HEK293 (cell line): ENCODE measurements around the gene NLRP9.

Source experiments
- CTCF ChIA-PET: fragments of 350-600 bp; formaldehyde crosslinking; extraction: SDS; loops from one replicate; lab custom pipeline; 2021; ENCODE audit warnings: antibody characterized with exemption; lab: Yijun Ruan, JAX
- POLR2A ChIA-PET: fragments of 300-600 bp; formaldehyde crosslinking; extraction: SDS; loops from one replicate; lab custom pipeline; 2020; ENCODE audit warnings: antibody characterized with exemption, inconsistent platforms; lab: Yijun Ruan, JAX
- H3K27ac ChIP-seq: fragments of 200-500 bp; sonication (Bioruptor generic); 2 replicates; pipeline ENCODE4 v1.5.1; 2014; ENCODE audit warnings: low read depth, low read length, control low read depth, inconsistent platforms; ENCODE audit errors: extremely low read depth
- H3K36me3 ChIP-seq, 2 experiments: fragments of 200-500 bp in 1 of 2; sonication (Bioruptor generic) in 1 of 2; 1 replicate in 1 of 2; 2 replicates in 1 of 2; pipeline ENCODE4 v1.5.1; 2014 to 2017; ENCODE audit warnings: inconsistent platforms in 2 of 2, low read length in 2 of 2; ENCODE audit not compliant: control insufficient read depth in 2 of 2, insufficient read depth in 1 of 2
- H3K4me1 ChIP-seq: fragments of 200-500 bp; sonication (Bioruptor generic); 2 replicates; pipeline ENCODE4 v1.5.1; 2014; ENCODE audit warnings: mild to moderate bottlenecking, low read length, inconsistent platforms; ENCODE audit not compliant: control insufficient read depth, insufficient read depth
- H3K4me3 ChIP-seq: 2 replicates; pipeline ENCODE4 v1.5.1; 2011; ENCODE audit warnings: low read depth, mild to moderate bottlenecking, control low read depth, low read length, moderate library complexity
- H3K9me3 ChIP-seq: fragments of 200-500 bp; sonication (Bioruptor generic); 2 replicates; pipeline ENCODE4 v1.5.1; 2014; ENCODE audit warnings: low read depth, low read length, inconsistent platforms; ENCODE audit not compliant: control insufficient read depth, insufficient read depth
- BCL6B ChIP-seq: fragments of 450-650 bp; formaldehyde crosslinking; IDR thresholded peaks from 2 replicates; pipeline ENCODE4 v1.5.1; 2017; ENCODE audit warnings: missing biosample characterization, missing genetic modification characterization
- CTCF ChIP-seq: fragments of 450-650 bp; formaldehyde crosslinking; IDR thresholded peaks from 2 replicates; pipeline ENCODE4 v1.5.1; 2016; ENCODE audit warnings: missing biosample characterization, missing genetic modification characterization
- HOXC10 ChIP-seq: sonication (generic); formaldehyde crosslinking; IDR thresholded peaks from 2 replicates; pipeline ENCODE4 v1.8.1; 2023; ENCODE audit warnings: mild to moderate bottlenecking, missing genetic modification reagents
- OSR2 ChIP-seq: fragments of 450-650 bp; formaldehyde crosslinking; IDR thresholded peaks from 2 replicates; pipeline ENCODE4 v1.5.1; 2016; ENCODE audit warnings: missing biosample characterization, missing genetic modification characterization
- SP2 ChIP-seq: fragments of 450-650 bp; formaldehyde crosslinking; IDR thresholded peaks from 2 replicates; pipeline ENCODE4 v1.5.1; 2016; ENCODE audit warnings: missing biosample characterization, missing genetic modification characterization
- TCF7L2 ChIP-seq: IDR thresholded peaks from 2 replicates; pipeline ENCODE4 v1.6.1; 2011; ENCODE audit warnings: low read depth, mild to moderate bottlenecking, inconsistent platforms, low read length, moderate library complexity, borderline replicate concordance
- WT1 ChIP-seq: fragments of 450-650 bp; formaldehyde crosslinking; IDR thresholded peaks from 2 replicates; pipeline ENCODE4 v1.5.1; 2016; ENCODE audit warnings: missing biosample characterization, missing genetic modification characterization
- ZBTB44 ChIP-seq: fragments of 450-650 bp; IDR thresholded peaks from 2 replicates; pipeline ENCODE4 v1.5.1; 2018; ENCODE audit warnings: missing biosample characterization, mild to moderate bottlenecking, missing genetic modification characterization
- ZBTB48 ChIP-seq: fragments of 450-650 bp; formaldehyde crosslinking; IDR thresholded peaks from 2 replicates; pipeline ENCODE4 v1.5.1; 2016; ENCODE audit warnings: missing biosample characterization, missing genetic modification characterization
- ZFP37 ChIP-seq: fragments of 450-650 bp; formaldehyde crosslinking; IDR thresholded peaks from 2 replicates; pipeline ENCODE4 v1.5.1; 2016; ENCODE audit warnings: missing biosample characterization, missing genetic modification characterization
- ZIC2 ChIP-seq: fragments of 450-650 bp; formaldehyde crosslinking; IDR thresholded peaks from 2 replicates; pipeline ENCODE4 v1.5.1; 2016; ENCODE audit warnings: missing biosample characterization, missing genetic modification characterization
- ZNF157 ChIP-seq: fragments of 450-650 bp; formaldehyde crosslinking; IDR thresholded peaks from 2 replicates; pipeline ENCODE4 v1.5.1; 2016; ENCODE audit warnings: missing biosample characterization, missing genetic modification characterization
- ZNF394 ChIP-seq: fragments of 450-650 bp; formaldehyde crosslinking; IDR thresholded peaks from 2 replicates; pipeline ENCODE4 v1.5.1; 2016; ENCODE audit warnings: missing biosample characterization, missing genetic modification characterization, mild to moderate bottlenecking, moderate library complexity, borderline replicate concordance
- ZNF513 ChIP-seq: fragments of 450-650 bp; IDR thresholded peaks from 2 replicates; pipeline ENCODE4 v1.5.1; 2018; ENCODE audit warnings: missing biosample characterization, missing genetic modification characterization
- ZNF529 ChIP-seq: fragments of 450-650 bp; formaldehyde crosslinking; IDR thresholded peaks from 2 replicates; pipeline ENCODE4 v1.5.1; 2017; ENCODE audit warnings: missing genetic modification characterization, missing biosample characterization; ENCODE audit not compliant: insufficient replicate concordance
- ZNF549 ChIP-seq: fragments of 450-650 bp; IDR thresholded peaks from 2 replicates; pipeline ENCODE4 v1.5.1; 2018; ENCODE audit warnings: missing biosample characterization, missing genetic modification characterization, mild to moderate bottlenecking, inconsistent platforms, moderate library complexity
- ZNF560 ChIP-seq: fragments of 450-650 bp; formaldehyde crosslinking; IDR thresholded peaks from 2 replicates; pipeline ENCODE4 v1.5.1; 2017; ENCODE audit warnings: missing biosample characterization, missing genetic modification characterization, borderline replicate concordance
- ZNF561 ChIP-seq: fragments of 450-650 bp; IDR thresholded peaks from 2 replicates; pipeline ENCODE4 v1.5.1; 2018; ENCODE audit warnings: missing biosample characterization, missing genetic modification characterization, borderline replicate concordance
- ZNF621 ChIP-seq: fragments of 450-650 bp; formaldehyde crosslinking; IDR thresholded peaks from 2 replicates; pipeline ENCODE4 v1.5.1; 2017; ENCODE audit warnings: missing biosample characterization, missing genetic modification characterization
- ZNF626 ChIP-seq: fragments of 450-650 bp; sonication (Bioruptor Pico); formaldehyde crosslinking; IDR thresholded peaks from 2 replicates; pipeline ENCODE4 v1.5.1; 2018; ENCODE audit warnings: missing biosample characterization, missing genetic modification characterization, inconsistent platforms
- ZNF692 ChIP-seq: fragments of 450-650 bp; formaldehyde crosslinking; IDR thresholded peaks from 2 replicates; pipeline ENCODE4 v1.5.1; 2016; ENCODE audit warnings: missing biosample characterization, missing genetic modification characterization
- ZNF830 ChIP-seq: fragments of 450-650 bp; IDR thresholded peaks from 2 replicates; pipeline ENCODE4 v1.5.0; 2018; ENCODE audit warnings: missing biosample characterization, missing genetic modification characterization, low read depth, mild to moderate bottlenecking, moderate library complexity
- ZXDB ChIP-seq: fragments of 450-650 bp; formaldehyde crosslinking; IDR thresholded peaks from 2 replicates; pipeline ENCODE4 v1.5.1; 2016; ENCODE audit warnings: missing biosample characterization, missing genetic modification characterization
- TF ChIP-seq, protein P1 (sequence below): fragments of 450-650 bp; formaldehyde crosslinking; IDR thresholded peaks from 2 replicates; pipeline ENCODE4 v1.5.1; 2016; ENCODE audit warnings: missing biosample characterization, missing genetic modification characterization
- TF ChIP-seq, protein P2 (sequence below): fragments of 450-650 bp; formaldehyde crosslinking; IDR thresholded peaks from 2 replicates; pipeline ENCODE4 v1.5.1; 2017; ENCODE audit warnings: missing biosample characterization, missing genetic modification characterization

NLRP9 gene

GRCh38 chr19:55673889-55674288 lies 64.3 kb downstream of the NLRP9 start (continued):
- TF ChIP-seq ZNF561 (tag by site-specific recombination) (no peak), SP2 (tag by site-specific recombination) (peak; percentile 18; the same call in 1 of the 2 replicates), ZNF157 (tag by site-specific recombination) (no peak), ZNF830 (tag by site-specific recombination) (no peak)
- TF ChIP-seq, all 188 proteins: peak for 3

GRCh38 chr19:55673465-55673864 lies 64.7 kb downstream of the NLRP9 start:
- H3K4me3 ChIP-seq = no peak overlapping the region
- H3K36me3 ChIP-seq = peaks cover 20 to 59% of the 10 kb centered on the region in 2 experiments; a peak in 2 of 3 replicates
- ChIA-PET POLR2A (interaction anchor here (0.7 to 2.6 kb wide), 4 partner anchors 19 to 1010 kb away, joined by 3 to 12 read pairs (median 4); partner anchors contain the start of genes U2AF2 and ZNF581), CTCF (interaction anchor here (1.2 to 1.8 kb wide), 3 partner anchors 17 to 26 kb away, joined by 4 to 9 read pairs (median 5); partner anchors contain the start of gene CCDC106)
- H3K27ac ChIP-seq = peak overlapping the region; percentile 74
- no peaks in the 10 kb centered on the region for H3K9me3 ChIP-seq
- peaks cover 19% of the 10 kb centered on the region for H3K4me1 ChIP-seq
- no peak for TF ChIP-seq CTCF (tag by site-specific recombination)
- 0 out of 2 replicates have a peak, but pooled peaks have one; percentile 24 for TF ChIP-seq ZNF692 (tag by site-specific recombination)
- TF ChIP-seq HOXC10 (CRISPR knock-in tag) = no peak
- TF ChIP-seq ZFP37 (tag by site-specific recombination) = no peak
- TF ChIP-seq ZBTB44 (tag by site-specific recombination) = no peak
- no peak for TF ChIP-seq OSR2 (tag by site-specific recombination)
- TF ChIP-seq, protein P1, sequence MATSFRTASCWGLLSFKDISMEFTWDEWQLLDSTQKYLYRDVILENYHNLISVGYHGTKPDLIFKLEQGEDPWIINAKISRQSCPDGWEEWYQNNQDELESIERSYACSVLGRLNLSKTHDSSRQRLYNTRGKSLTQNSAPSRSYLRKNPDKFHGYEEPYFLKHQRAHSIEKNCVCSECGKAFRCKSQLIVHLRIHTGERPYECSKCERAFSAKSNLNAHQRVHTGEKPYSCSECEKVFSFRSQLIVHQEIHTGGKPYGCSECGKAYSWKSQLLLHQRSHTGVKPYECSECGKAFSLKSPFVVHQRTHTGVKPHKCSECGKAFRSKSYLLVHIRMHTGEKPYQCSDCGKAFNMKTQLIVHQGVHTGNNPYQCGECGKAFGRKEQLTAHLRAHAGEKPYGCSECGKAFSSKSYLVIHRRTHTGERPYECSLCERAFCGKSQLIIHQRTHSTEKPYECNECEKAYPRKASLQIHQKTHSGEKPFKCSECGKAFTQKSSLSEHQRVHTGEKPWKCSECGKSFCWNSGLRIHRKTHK = no peak
- no peak for TF ChIP-seq ZNF560 (tag by site-specific recombination)
- no peak for TF ChIP-seq ZBTB48 (tag by site-specific recombination)
- no peak for TF ChIP-seq ZNF626 (tag by site-specific recombination)
- TF ChIP-seq ZXDB = 0 out of 2 replicates have a peak, but pooled peaks have one; percentile 63
- no peak for TF ChIP-seq WT1 (tag by site-specific recombination)
- TF ChIP-seq ZIC2 (tag by site-specific recombination) = peak; percentile 57
- no peak for TF ChIP-seq ZNF621
- TF ChIP-seq ZNF394 (tag by site-specific recombination) = no peak
- no peak for TF ChIP-seq BCL6B (tag by site-specific recombination)
- TF ChIP-seq, protein P2, sequence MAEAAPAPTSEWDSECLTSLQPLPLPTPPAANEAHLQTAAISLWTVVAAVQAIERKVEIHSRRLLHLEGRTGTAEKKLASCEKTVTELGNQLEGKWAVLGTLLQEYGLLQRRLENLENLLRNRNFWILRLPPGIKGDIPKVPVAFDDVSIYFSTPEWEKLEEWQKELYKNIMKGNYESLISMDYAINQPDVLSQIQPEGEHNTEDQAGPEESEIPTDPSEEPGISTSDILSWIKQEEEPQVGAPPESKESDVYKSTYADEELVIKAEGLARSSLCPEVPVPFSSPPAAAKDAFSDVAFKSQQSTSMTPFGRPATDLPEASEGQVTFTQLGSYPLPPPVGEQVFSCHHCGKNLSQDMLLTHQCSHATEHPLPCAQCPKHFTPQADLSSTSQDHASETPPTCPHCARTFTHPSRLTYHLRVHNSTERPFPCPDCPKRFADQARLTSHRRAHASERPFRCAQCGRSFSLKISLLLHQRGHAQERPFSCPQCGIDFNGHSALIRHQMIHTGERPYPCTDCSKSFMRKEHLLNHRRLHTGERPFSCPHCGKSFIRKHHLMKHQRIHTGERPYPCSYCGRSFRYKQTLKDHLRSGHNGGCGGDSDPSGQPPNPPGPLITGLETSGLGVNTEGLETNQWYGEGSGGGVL = no peak
- no peak for TF ChIP-seq ZNF549
- TF ChIP-seq ZNF513 (tag by site-specific recombination) = no peak
- TF ChIP-seq TCF7L2 = no peak
- TF ChIP-seq ZNF529 (tag by site-specific recombination) = no peak
